Measurements from ENCODE around the gene KRTAP19-2.

DNA sequence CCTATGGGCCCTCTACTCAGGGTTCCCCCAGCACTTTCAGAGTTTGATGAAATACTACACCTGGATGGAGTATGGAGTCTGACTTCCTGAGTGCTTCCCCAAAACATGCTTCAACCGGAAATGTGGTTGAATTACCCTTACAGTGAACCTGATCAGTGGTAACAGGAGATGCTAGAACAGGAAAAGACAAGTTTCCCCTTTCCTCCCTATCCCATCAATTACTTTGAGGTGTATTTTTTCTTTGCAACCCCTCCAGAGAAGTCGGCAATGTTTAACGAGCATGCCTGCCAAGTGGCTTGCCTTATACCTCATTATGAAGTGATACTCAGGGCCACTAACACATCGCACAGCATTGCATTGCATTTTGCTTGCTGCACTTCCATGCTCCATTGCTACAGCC lies 40.2 kb downstream of the KRTAP19-2 start:
- TF ChIP-seq, protein P1, sequence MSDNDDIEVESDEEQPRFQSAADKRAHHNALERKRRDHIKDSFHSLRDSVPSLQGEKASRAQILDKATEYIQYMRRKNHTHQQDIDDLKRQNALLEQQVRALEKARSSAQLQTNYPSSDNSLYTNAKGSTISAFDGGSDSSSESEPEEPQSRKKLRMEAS (IDR thresholded peaks at IDR 0.05): no peak
- no peak for TF ChIP-seq TCF12 (IDR thresholded peaks at IDR 0.05; ENCODE audit: low read depth)
- no peak for TF ChIP-seq RAD21 (IDR thresholded peaks at IDR 0.05; ENCODE audit: low read depth)
- no peak for TF ChIP-seq CREB1 (IDR thresholded peaks at IDR 0.05; ENCODE audit: low read depth)
- TF ChIP-seq YY1 (IDR thresholded peaks at IDR 0.05; ENCODE audit: low read depth): no peak
- TF ChIP-seq, protein P2, sequence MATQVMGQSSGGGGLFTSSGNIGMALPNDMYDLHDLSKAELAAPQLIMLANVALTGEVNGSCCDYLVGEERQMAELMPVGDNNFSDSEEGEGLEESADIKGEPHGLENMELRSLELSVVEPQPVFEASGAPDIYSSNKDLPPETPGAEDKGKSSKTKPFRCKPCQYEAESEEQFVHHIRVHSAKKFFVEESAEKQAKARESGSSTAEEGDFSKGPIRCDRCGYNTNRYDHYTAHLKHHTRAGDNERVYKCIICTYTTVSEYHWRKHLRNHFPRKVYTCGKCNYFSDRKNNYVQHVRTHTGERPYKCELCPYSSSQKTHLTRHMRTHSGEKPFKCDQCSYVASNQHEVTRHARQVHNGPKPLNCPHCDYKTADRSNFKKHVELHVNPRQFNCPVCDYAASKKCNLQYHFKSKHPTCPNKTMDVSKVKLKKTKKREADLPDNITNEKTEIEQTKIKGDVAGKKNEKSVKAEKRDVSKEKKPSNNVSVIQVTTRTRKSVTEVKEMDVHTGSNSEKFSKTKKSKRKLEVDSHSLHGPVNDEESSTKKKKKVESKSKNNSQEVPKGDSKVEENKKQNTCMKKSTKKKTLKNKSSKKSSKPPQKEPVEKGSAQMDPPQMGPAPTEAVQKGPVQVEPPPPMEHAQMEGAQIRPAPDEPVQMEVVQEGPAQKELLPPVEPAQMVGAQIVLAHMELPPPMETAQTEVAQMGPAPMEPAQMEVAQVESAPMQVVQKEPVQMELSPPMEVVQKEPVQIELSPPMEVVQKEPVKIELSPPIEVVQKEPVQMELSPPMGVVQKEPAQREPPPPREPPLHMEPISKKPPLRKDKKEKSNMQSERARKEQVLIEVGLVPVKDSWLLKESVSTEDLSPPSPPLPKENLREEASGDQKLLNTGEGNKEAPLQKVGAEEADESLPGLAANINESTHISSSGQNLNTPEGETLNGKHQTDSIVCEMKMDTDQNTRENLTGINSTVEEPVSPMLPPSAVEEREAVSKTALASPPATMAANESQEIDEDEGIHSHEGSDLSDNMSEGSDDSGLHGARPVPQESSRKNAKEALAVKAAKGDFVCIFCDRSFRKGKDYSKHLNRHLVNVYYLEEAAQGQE (IDR thresholded peaks at IDR 0.05; ENCODE audit: low read depth): no peak
- no peak for TF ChIP-seq EP300 (IDR thresholded peaks at IDR 0.05; ENCODE audit: borderline replicate concordance)
- no peak for TF ChIP-seq ZBTB7A (IDR thresholded peaks at IDR 0.05; ENCODE audit: low read depth)
